HG03378 (cell line): ENCODE measurements around the gene TMEM39A.

Experiments
- ATAC-seq: cut with Tn5 transposase; IDR thresholded peaks from one replicate; pipeline ENCODE4 v1.9.1; 2021; ENCODE audit warnings: mild to moderate bottlenecking, moderate library complexity; ENCODE audit not compliant: unreplicated experiment

The TMEM39A gene

DNA sequence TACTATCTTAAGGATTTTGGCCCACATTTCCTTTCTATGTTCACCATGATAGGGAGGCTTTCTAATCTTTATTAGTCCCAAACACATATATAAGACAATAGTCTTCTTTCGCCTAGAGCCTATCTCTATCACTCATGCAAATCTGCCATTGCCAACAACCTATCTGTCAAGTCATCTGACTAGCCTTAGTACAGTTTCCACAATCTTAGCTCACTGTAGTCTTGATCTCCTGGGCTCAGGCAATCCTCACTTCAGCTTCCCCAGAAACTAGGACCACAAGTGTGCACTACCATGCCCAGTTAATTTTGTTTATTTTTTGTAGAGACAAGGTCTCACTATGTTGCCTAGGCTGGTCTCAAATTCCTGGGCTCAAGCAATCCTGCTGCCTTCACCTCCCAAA, 6.9 kb downstream of the TMEM39A start:
- ATAC-seq: no peak

DNA sequence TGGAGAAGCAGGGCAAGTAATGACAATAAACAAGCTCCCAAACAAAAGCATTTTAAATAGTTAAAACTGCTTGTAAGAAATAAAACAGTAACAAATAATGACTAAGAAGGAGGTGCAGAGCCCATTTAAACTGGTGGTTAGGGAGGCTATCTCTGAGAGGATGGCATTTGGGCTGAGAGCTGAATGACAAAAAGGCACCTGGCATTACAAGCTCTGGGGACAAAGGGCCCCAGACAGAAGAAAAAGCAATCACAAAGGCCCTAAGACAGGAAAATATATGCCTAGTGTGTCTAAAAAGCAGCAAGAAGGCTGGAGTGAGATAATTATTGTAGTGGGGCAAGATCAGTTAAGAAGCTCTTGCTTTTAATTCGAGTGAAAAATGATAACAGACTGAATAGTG, 9.6 kb downstream of the TMEM39A start:
- no peak for ATAC-seq

DNA sequence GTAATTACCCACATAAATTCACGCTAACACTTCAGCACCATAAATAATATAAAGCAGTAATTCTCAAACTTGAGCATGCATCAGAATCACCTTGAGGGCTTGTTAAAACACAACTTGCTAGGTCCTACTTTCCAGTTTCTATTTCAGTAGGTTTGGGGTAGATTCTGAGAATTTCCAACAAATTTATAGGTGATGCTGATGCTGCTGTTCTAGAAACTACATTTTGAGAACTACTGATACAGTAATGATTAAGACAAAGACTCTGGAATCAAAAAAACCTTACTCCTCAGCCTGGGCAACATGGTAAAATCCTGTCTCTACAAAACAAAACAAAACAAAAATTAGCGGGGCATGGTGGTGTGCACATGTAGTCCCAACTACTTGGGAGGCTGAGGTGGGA, 18.8 kb downstream of the TMEM39A start:
- no peak for ATAC-seq

DNA sequence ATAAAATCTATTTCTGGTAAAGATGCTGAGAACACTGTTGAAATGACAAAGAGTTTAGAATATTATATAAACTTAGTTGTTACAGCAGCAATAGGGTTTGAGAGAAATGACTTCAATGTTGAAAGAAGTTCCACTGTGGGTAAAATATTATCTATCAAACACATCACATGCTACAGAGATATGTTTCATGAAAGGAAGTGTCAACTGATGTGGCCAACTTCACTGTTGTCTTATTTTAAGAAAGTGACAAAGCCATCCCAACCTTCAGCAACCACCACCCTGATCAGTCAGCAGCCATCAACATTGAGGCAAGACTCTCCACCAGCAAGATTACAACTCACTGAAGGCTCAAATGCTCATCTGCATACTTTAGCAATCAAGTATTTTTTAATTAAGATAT, 20.2 kb downstream of the TMEM39A start:
- no peak for ATAC-seq

DNA sequence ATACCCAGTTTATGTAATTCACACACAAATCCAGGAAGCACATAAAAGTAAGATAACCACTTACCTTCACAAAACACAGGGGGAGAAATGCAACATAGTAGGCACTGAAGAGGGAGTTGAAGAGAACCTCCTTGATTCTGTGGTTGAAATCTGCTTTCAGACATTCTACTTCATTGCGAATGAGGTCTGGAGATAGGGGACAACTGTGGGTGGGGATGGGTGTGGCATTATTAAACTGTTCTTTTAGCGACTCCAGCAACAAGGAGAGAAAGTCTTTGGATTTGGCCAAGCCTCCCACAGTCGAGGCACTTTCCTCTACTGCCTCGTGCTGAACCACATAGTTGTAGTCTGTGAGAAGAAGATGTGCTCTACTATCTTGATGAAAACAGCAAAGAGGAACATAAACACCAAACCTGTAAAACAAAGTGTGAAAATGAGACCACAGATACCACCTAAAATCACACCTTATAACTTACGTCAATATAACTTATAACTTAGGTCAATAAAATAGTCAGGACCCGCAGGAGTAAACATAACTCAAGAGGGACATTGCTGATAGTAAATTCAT, 25.6 kb downstream of the TMEM39A start:
- ATAC-seq: no peak

DNA sequence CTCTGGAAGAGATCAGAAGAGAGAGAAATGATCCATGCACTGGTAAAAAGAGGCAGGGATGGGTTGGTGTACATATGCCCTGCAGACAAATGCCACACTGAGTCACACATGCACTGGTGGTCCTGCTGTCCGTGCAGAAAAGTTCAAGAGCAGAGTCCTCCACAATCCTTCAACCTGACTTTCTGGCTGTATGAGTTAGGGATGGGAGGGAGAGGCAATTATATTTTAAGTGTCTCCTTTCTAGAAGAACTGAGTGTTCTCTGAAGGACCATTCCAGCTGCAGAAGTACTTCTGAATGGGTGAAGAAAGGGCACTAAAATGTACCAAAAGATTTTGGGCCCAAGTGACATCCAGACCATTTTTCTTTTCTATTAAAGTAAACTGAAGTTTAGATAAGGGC, 26.4 kb downstream of the TMEM39A start:
- ATAC-seq: no peak

DNA sequence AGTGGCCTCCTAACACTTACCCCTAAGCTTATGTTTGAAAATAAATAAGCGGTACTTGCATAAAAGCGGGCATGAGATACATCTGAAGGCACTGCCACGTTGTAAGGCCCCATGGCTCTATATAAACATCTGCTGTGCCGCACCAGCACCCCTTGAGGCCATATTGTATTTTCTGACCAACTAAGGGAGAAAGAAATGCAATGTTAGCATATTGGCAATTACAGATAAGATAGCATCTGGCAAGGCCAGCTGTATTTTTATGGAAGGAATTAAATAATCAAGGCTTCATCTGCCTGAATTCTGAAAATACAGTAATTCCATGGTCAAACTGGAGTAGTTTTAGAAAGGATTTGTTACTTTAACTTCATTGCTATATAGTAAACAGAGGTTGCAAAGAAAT, 28.7 kb downstream of the TMEM39A start:
- no peak for ATAC-seq

DNA sequence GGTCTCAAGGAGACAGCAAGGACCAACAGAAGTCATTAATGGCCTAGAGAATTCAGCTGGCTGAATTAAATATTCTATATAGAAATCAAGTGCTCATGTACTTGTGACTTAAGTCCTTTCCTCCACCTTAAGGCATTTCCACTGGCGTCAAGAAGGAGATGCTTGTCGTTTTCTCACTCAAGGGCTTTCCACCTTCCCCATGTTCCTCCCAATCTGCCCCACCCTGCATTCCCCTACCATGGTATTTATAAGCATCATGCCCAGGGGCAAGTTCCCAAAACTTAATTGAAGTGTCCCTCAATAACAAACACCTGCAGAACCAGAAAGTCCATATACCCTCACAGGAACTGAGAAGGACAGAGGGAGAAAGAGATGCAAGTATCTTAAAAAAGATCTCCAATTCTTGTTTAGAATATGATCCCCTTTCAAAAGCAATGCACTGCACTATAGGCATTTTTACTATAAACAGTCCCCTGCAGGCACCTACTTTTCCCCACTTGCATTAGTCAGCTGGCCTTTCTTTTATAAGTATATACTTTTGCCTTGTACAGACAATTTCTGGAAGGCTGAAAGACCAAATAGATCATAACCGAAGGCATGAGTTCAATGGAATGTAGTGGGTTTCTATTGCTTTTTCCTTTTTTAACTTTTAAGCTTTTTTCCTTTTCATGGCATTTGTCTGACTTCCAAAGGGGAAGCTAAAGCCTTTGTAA, 29.6 kb downstream of the TMEM39A start:
- ATAC-seq: no peak

DNA sequence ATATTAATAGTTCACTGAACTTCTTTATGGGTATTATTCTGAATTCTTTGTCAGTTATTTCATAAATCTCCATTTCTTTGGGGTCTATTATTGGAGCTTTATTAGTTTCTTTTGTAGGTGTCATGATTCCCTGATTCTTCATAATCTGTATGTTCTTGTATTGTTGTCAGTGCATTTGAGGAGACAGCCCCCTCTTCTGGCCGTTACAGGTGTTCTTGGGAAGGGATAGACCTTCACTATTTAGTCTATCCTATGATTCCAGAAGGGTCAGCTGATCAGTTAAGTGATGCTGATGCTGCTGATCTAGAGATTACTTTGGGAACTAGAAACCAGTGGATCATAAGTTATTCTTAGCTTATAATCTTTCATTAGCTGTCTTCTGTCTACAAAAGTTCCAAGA, 34.9 kb downstream of the TMEM39A start:
- no peak for ATAC-seq

DNA sequence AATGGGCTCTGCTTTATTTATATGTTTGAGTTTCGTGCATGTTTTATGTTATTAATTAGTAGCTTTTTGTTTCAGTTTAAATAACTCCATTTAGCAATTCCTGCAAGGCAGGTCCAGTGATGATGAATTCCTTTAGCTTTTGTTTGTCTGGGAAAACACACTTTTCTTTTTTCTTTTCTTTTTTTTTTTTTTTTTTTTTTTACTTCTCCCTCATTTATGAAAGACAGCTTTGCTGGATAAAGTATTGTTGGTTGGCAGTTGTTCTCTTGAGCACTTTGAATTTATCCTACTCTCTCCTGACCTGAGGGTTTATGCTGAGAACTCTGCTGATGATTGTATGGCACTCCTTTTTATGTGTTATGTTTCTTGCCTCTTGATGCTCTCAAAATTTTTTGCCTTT, 35.7 kb downstream of the TMEM39A start:
- no peak for ATAC-seq

DNA sequence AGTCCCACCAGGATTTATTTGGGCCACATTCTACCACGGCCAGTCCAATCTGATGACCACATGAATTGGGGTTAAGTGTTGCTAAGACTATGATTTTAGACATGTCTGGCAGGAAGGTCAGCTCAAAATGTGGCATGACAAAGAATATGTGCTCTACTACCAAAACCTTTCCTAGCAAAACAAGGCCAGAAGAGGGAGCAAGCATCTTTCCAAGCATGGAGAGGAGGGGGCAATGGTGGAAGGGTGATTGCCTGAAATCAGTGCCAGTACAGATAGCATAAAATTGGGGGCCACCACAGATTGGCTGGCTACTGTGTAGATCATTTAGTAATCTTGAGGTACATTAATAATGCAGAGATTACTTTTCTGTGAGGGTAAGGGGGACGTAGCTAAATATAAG, 43.2 kb downstream of the TMEM39A start:
- ATAC-seq: no peak

DNA sequence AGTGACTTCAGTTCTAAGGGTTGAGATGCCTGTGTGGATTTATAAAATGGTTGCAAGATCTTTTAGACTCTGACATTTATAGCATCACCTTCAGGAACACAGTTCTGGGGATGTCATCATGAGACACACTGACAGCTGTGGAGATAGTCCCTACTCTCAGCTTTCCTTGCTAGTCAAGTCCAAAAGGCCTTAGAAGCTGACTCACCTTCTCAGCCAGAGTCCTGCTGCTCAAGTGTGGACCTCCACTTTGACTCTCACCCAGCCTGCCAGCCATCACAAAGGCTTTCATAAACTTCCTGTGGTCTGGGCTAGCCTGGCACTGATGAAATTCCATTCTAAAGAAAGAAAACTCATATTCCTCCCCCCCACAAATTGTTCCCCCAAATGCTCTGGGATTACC, 44.8 kb downstream of the TMEM39A start:
- no peak for ATAC-seq

DNA sequence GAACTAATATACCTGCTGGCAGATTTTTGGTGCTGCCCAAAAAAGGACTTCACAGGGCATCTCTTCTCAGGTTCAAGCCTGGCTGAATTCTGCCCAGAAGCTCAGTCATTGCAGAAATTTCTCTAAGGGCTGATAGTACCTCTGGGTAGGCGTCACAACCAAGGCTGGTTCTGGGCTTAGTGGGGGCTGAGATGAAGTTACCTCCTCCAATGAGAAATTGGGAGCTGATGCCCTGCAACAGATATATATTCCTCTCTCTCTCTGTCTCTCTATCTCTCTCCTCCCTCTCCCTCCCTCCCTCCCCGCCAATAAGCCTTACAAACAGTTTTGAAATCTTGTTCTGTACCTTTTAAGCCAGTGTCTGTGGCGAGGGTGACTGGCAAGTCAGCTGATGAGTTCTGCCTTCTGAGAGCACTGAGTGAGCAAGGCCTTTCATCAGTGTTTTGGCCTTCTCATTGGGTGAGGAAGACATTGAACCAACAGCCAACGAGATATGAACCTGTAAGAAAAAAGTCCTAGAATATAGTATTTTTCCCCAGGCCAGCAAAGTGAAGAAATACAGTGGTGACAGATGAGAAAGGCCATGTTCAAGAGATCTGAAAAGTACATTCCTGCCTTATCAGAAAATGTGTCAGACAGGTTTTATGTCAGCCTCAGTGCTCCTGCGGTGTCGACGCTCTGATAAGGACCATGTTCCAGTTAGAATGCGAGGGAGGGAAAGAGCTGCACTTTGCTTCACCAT, 45.5 kb downstream of the TMEM39A start:
- no peak for ATAC-seq

DNA sequence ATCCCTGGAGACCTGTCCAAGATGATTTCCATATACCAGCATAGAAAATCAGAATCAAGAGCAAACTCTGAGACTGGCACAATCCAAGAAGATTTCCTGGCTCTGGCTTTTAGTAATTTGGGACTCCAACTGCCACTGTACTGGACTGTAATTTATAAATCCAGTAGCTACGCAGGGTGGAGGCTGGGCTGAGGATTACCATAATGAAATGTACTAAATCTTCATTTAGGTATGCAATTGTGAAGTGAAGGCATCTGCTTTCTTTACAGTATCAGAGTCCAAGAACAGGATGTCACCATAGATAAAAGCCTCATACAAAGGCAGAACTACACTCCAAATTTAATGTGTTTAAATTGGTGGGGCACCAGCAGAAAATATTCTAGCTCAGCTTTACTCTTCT, 46.5 kb downstream of the TMEM39A start:
- no peak for ATAC-seq

DNA sequence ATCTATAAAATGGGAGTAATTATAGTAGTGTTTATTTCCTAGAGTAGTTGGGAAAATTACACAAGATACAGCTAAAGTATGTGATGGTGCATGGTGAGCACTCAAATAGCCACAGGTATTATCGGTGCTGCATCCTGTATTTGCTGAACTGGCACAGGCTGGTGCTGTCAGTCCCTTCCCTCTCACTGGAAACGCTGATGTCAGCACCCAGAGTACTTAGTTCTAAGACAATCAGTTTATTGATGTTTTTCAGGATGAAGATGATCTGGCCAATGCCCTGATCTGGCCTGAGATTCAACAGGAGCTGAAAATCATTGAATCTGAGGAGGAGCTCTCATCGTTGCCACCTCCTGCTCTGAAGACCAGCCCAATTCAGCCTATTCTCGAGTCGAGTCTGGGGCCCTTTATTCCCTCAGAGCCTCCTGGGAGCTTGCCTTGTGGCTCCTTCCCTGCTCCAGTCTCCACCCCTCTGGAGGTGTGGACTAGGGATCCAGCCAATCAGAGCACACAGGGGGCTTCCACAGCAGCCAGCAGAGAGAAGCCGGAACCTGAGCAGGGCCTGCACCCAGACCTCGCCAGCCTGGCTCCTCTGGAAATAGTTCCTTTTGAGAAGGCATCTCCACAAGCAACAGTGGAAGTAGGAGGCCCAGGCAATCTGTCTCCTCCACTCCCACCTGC, 49.7 kb downstream of the TMEM39A start:
- ATAC-seq: no peak

DNA sequence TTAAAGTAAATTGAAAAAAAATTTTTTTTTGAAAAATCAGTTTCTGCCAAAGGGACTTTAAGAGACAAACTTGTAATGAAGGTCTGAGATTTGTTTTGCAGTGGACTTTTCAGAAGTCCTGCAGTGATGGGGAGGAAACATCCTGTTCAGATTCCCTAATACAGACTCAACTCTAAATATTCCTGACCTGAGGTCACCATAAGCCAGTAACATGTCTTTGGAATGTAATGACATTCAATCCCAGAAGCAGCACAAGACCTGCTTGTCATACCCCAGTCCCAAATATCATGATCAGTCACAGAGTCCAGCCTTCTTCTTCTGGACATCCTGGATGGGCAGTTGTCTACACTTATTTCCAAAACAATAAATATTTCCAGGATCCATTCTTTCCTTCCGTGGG, 53.6 kb downstream of the TMEM39A start:
- no peak for ATAC-seq

DNA sequence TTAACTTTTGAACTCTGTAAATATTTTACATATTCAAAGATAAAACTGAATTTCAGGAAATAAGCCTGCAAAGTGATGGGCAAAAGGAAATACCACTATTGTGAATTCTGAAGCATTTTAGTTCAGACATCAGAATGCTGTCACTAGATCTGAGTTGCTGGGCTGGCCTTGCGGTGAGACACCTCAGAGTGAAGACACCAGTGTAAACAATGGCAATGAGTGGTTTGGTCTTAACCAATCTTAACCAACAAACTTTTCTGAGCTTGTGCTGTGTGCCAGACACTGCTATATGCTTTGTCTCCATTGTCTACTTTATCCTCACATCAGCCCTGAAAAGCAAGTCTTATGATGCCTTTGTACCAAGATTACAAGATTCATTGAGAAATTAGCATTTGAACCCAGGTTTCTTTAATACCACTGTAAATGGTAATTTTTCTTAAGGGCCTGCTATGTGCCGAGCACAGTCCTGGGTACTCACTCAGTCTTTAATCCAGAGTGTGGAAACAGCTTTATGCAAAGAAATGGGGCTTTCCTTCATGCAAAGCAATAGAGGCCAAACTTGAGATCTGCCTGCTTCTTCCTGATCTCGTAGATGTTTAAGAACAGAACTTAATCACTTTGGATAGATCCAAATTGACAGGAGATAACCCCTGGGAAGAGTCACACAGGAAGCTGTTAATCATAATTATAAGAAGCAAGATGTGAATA, 55.0 kb downstream of the TMEM39A start:
- ATAC-seq: peak; percentile 42

DNA sequence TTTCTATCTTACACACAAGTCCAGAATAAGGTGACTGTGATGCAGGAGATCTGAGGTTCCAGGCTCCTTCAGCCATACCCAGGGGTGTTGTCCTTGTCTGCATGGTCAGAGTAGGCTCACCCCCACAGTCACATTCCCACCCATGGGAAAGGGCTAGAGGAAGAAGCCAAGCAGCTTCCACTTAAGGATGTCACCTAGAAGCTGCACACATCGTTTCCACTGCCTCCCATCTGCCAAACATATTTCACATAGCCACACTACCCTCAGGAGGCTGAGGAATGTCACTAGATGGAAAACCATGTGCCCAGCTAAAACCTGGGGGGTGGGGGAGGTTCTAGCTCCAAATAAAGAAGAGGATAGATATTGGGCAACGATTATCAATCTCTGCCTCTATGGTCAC, 58.1 kb downstream of the TMEM39A start:
- ATAC-seq: no peak

DNA sequence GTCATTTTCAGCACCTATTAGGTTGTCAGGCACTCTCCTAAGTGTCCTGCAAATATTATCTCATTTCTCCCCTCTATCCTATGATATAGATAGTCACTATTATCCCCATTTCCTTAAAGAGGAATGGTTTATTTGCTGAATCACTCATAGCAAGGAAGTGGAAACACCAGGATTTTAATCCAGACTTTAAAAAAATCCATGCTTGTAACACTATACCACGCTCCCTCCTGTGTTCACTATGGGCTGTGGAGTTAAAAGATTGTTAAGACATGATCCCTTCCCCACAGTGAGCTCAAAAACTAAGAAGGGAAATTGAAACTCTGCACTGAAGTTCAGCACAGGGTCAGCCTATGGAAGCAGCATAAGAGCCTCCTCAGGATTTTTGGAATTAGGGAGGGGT, 60.2 kb downstream of the TMEM39A start:
- ATAC-seq: no peak

DNA sequence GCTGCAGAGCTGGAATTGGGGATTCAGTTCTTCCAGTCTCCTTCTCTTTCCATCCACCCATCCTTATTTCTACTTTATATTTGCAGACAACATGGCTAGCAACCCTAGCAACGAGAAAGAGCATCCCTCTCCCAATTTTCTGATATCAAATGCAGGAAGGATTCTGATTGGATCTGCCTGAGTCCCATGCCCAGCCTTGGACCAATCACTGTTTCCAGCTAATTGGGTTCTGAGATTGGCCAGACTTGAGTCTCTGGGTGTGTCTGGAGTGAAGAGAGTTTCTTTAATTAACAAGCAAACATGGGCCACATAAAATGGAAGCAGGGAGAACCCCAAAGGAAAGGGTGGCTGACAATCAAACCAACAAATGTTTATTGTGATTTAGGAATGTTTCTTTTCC, 60.6 kb downstream of the TMEM39A start:
- no peak for ATAC-seq
